Sciatic nerve (tissue), 2 donors: Measurements from ENCODE around the gene NGDN. TPM values are rescaled to one million over a fixed set of nuclear protein-coding genes. Genes with fewer than 3 reads are reported as not detected.
"Not testable (repeated sequence)": the region's sequence is repeated elsewhere in the genome, so short reads cannot be mapped to it uniquely, and the experiment has no call there.

Experiments used
- ATAC-seq: fragments of 200-7000 bp; cut with Tn5 transposase; one replicate; pipeline ENCODE4 v1.9.1; 2020; ENCODE audit warnings: mild to moderate bottlenecking, moderate library complexity
- DNase-seq: peaks from one replicate; pipeline ENCODE4 v3.0.0-alpha.2; 2020; ENCODE audit warnings: low spot score
- intact Hi-C: fragments of 100-400 bp; cut with DNase I; formaldehyde crosslinking; loops from one replicate; pipeline ENCODE4 v1.14.2; 2022
- total RNA-seq: library from RNA; stranded (reverse); fragmentation: NEBNext Ultra II Directional; extraction: Animal tissue kit (Norgen Biotek cat#: 25700); gene quantifications from one replicate; pipeline ENCODE4 v1.2.1, GENCODE V29; 2021
- donor health status: DM: no; HTN: no; CAD: no.
- donor health status: DM: no; HTN: no; CAD: no.

Gene NGDN
- 41.1 TPM for total RNA-seq

- ATAC-seq, result peak; percentile 98
- peak; percentile 95 for DNase-seq
- intact Hi-C loops, result loop anchor here (10.0 kb wide), 1 partner anchor 145 kb away; the partner anchor contains the start of gene PABPN1
Measured at GRCh38 chr14:23469127-23469905, at the start of gene NGDN. NGDN (plus strand) TSS chr14:23469703; CDS start chr14:23469716, 13 bp downstream.

GRCh38 chr14:23421594-23421993 lies 47.9 kb upstream of the NGDN start:
- ATAC-seq (no peak), DNase-seq (no peak)
- intact Hi-C loops, result no loop called here

GRCh38 chr14:23423657-23424056 lies 45.8 kb upstream of the NGDN start:
- intact Hi-C loops, result no loop called here
- no peak for DNase-seq
- ATAC-seq, result no peak

GRCh38 chr14:23425169-23425568 lies 44.3 kb upstream of the NGDN start:
- intact Hi-C loops, result no loop called here
- ATAC-seq, result no peak
- no peak for DNase-seq

GRCh38 chr14:23425798-23426197 lies 43.7 kb upstream of the NGDN start:
- intact Hi-C loops, ATAC-seq, DNase-seq: not testable (repeated sequence)

- intact Hi-C loops, result no loop called here
- DNase-seq (no peak), ATAC-seq (no peak)
Measured at GRCh38 chr14:23428686-23429495, 40.6 kb upstream of the NGDN start.

GRCh38 chr14:23430016-23430722 lies 39.3 kb upstream of the NGDN start:
- ATAC-seq (no peak), DNase-seq (no peak)
- intact Hi-C loops, result no loop called here

- intact Hi-C loops, result no loop called here
Measured at GRCh38 chr14:23430723-23431085, 38.8 kb upstream of the NGDN start.

GRCh38 chr14:23431486-23431885 lies 38.0 kb upstream of the NGDN start:
- DNase-seq (no peak), ATAC-seq (no peak)
- intact Hi-C loops, result no loop called here

More at GRCh38 chr14:23430723-23431085, 38.8 kb upstream of the NGDN start:
- DNase-seq, result no peak
- no peak for ATAC-seq

- DNase-seq, result no peak
- intact Hi-C loops, result no loop called here
- no peak for ATAC-seq
Measured at GRCh38 chr14:23432102-23432925, 37.2 kb upstream of the NGDN start.

- ATAC-seq (no peak), DNase-seq (no peak)
- intact Hi-C loops, result no loop called here
Measured at GRCh38 chr14:23432946-23433345, 36.6 kb upstream of the NGDN start.

- DNase-seq, result no peak
- ATAC-seq, result no peak
- intact Hi-C loops, result no loop called here
Measured at GRCh38 chr14:23433457-23433856, 36.0 kb upstream of the NGDN start.

GRCh38 chr14:23434488-23435222 lies 34.8 kb upstream of the NGDN start:
- ATAC-seq, result no peak
- DNase-seq, result no peak
- intact Hi-C loops, result no loop called here

GRCh38 chr14:23435543-23436326 lies 33.8 kb upstream of the NGDN start, which contains the start of gene MYH7:
MYH7 (minus strand) TSS chr14:23435660; CDS start chr14:23433732, 1,928 bp downstream.
- intact Hi-C loops, result no loop called here
- no peak for DNase-seq
- ATAC-seq, result peak; percentile 21

- DNase-seq (no peak), ATAC-seq (no peak)
- intact Hi-C loops, result no loop called here
Measured at GRCh38 chr14:23436327-23437132, 33.0 kb upstream of the NGDN start.
